HG02571 (cell line): ENCODE data around the gene MRTFA.
"Not testable (repeated sequence)": the region's sequence is repeated elsewhere in the genome, so short reads cannot be mapped to it uniquely, and the experiment has no call there.

Experiments
- ATAC-seq: cut with Tn5 transposase; IDR thresholded peaks from one replicate; pipeline ENCODE4 v1.9.1; 2021; ENCODE audit warnings: mild to moderate bottlenecking, moderate library complexity; ENCODE audit not compliant: unreplicated experiment

The MRTFA gene

DNA sequence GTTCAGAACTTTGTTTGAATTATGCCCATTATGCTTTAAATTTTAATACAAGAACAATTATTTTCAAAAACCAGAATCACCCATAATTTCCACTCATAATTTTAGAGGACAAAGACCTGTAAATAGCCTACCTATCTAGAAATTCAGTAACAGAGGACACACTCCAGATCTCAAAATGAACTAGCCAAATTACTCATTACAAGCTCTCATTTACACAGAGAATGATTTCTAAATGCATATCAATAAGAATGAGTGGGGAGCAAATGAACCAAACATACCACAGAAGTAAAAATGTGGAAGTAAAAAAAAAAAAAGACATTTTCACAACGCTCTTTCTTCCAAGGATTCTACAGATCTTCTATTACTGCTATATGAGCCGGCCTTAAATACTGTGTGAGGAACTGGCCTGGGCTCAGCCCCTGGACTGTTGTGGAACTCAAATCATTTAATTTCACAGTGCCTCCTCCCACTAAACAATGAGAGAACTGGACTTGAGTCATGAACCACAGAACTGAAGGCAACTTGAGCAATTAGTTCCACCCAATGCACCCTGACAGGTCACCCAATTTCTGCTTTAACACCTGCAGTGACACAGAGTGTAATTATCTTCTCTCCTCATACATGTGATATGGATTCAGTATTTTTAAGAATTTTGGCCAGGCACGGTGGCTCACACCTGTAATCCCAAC, 8.0 kb downstream of the MRTFA start:
- no peak for ATAC-seq

DNA sequence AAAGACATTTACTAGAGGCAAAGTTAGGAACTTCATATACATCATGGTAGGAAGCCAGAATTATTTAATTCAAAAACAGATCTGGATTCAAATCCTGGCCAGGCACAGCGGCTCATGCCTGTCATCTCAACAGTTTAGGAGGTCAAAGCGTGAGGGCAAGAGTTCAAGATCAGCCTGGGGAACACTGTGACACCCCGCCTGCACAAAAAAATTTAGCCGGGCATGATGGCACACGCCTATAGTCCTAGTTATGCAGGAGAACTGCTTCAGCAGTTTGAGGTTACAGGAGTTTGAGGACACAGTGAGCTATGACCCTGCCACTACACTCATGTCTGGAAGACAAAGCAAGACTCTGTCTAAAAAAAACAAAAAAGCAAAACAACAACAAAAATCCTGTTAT, 8.9 kb downstream of the MRTFA start:
- ATAC-seq, result no peak

DNA sequence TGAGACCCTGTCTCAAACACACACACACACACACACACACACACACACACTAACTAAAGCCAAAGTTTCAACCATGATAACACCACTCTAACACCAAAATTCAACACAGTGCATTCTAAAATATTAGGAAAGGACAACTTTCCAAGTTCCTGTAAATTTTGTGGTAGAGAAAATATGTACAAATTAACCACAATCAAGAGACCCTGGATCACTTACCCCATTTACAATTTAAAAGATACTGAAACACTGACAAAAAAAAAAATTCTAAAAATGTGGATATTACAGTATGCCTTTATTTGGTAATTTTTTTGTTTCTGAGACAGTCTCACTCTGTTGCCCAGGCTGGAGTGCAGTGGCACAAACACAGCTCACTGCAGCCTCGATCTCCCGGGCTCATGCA, 9.7 kb downstream of the MRTFA start:
- no peak for ATAC-seq

DNA sequence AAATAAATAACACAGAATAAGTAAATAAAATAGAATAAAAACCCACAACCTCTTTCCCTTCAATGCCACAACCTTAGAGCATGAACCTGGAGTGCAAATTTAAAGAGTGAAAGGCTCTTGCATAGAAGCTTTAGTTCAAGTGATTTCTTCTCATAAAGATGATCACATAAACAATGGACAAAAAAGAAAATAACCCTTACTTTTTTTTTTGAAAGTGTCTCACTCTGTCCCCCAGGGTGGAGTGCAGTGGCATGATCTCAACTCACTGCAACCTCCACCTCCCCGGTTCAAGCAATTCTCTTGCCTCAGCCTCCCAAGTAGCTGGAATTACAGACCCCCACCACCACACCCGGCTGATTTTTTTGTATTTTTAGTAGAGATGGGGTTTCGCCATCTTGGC, 10.7 kb downstream of the MRTFA start:
- ATAC-seq, result not testable (repeated sequence)

DNA sequence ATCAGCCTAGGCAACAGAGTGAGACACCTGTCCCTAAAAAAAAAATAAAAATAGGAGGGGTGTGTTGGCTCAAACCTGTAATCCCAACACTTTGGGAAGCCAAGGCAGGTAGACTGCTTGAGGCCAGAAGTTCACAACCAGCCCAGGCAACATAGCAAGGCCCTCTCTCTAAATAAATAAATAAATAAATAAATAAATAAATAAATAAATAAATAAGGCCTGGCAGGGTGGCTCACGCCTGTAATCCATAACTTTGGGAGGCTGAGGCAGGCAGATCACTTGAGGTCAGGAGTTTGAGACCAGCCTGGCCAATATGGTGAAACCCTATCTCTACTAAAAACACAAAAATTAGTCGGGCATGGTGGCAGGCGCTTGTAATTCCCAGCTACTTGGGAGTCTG, 11.2 kb downstream of the MRTFA start:
- not testable (repeated sequence) for ATAC-seq

DNA sequence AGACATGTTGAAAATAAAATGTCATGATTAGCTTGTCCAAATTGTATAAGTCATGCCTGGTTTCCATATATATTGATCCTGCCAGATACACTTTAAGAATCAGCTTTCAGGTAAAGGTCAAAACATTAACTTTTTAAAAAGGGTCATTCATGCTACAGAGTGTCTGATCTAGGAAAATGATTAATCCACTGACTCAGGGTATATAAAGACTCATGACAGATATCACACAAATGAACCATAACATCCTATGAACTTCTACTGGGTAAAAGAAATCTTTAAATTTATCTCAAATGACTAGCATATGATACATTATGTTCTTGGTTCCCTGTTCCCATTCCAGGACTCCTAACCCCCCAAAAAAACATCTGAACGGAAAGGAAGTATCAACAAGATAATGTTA, 11.7 kb downstream of the MRTFA start:
- ATAC-seq, result no peak

DNA sequence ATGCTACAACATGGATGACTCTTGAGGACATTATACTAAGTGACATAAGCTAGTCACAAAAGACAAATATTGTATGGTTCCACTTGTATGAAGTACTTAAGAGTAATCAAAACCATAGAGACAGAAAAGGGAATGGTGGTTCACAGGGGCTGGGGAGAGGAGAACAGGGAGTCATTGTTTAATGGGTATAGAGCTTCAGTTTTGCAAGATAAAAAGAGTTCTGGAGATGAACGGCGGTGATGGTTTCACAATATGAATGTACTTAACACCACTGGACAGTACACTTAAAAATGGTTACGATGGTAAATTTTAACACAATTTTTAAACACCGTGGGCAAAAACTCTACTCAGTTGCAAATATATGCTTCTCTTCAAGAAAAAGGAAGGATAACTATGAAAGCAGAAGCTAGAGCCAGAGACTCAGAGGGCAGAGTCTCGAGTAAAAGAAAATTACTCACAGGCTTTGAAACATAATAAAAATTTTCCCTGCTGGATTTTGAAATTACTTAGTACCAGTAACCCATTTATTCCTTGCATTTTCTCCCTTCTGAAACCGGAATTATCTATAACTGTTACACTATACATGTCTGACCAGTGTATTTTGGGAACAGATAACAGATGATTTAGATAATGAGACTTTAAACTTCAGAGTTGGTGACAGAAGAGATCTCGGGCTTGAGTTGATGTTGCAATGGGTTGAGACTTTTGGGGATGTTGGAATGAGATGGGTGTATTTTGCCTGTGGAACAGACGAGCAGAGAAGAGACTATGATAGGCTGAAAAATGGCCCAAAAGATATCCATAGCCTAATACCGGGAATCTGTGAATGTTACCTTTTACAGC, 15.0 kb downstream of the MRTFA start:
- ATAC-seq, result no peak

DNA sequence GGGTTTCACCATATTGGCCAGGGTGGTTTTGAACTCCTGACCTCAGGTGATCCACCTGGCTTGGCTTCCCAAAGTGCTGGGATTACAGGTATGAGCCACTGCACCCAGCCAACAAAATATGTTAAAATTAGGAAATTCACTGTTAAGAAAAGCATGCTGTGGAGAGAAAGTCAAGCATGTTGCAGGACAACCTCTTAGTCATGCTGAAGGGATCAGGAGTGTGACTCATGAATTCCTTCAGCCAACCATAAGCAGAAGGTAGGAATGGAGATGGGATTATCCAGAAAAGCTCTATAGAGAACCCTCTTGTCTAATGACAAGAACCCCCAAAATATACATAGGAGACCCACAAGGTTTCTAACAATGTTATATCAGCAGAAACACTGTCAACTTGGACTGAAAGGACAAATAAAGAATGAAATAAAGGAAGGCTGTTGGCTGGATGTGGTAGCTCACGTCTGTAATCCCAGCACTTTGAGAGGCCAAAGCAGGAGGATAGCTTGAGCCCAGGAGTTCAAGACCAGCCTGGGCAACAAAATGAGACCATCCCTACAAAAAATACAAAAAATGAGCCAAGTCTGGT, 16.0 kb downstream of the MRTFA start:
- ATAC-seq, result no peak

DNA sequence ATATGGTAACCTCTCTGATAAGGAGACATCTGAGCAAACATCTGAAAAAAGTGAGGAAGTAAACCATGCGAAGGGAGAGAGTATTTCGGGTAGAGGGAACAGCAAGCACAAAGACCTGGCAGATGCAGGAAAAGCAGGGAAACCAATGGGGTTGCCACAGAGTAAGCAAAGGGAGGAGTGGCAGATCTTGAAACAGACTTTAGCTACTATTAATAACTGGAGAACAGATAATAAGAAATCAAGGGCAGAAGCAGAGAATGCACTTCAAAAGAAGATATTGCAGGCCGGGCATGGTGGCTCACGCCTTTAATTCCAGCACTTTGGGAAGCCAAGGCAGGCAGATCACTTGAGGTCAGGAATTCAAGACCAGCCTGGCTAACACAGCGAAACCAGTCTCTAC, 18.1 kb downstream of the MRTFA start:
- ATAC-seq, result no peak

DNA sequence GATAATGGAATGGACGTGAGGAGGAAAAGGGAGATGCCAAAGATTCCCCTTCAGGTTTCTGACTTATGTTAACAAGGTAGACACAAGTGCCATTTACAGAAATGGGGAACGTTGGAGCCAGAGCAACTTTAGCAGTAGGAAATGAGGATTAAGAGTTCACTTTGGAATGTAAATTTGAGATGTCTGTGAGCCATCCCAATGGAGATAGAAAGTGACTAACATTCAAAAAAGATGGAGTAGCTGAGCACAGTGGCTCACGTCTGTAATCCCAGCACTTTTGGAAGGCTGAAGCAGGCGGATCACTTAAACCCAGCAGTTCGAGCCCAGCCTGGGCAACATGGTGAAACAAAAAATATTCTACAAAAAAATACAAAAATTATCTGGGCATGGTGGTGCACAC, 19.9 kb downstream of the MRTFA start:
- ATAC-seq, result no peak

DNA sequence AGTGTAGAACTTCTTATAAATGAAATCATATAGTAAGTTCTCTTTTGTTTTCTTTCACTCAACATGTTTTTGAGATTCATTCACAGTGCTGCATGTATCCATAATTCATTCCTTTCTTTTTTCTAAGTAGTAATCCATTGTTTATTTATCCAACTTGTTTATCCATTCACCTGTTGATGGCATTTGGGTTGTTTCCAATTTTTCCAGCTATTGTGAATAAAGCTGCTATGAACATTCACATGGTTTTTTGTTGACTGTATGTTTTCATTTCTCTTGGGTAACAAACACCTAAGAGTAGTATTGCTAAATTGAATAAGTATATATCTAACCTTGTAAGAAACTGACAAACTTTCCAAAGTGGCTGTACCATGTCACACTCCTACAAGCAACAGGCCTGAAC, 23.5 kb downstream of the MRTFA start:
- ATAC-seq, result no peak

DNA sequence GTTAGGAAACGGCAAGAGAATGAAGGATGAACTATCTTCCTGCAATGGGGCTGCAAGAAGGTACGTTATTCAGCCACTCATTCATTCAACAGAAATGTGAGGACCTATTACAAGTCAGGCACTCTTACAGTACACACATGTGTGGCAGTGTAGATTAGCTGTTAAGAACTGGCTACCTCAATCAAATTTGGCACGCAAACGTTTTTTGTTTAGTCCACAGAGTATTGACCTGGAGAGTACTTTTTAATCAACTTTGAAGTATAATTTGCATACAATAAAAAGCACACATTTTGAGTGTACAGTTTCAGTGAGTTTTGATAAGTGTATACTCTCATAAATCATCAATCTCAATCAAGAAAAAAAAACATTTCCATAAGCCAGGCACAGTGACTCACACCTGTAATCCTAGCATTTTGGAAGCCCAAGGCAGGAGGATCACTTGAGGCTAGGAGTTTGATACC, 24.2 kb downstream of the MRTFA start:
- no peak for ATAC-seq

DNA sequence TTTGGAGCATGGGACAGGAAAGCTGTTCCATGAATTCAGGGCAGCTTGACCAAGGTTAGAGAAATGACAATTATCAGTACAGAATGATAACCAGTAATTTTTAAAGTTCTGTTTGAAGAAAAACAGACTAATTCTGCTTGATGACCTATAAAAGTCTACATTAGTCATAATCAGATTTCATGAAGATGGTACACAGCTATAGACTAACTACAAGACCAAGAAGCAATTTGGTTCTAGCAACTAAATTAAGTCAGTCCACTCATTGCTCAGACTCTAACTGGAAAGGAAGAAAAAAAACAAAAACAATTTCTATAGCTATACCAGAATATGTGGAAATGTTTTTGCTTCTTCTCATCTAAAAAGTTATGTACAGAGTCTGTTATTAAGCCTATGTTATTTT, 24.9 kb downstream of the MRTFA start:
- ATAC-seq, result no peak

DNA sequence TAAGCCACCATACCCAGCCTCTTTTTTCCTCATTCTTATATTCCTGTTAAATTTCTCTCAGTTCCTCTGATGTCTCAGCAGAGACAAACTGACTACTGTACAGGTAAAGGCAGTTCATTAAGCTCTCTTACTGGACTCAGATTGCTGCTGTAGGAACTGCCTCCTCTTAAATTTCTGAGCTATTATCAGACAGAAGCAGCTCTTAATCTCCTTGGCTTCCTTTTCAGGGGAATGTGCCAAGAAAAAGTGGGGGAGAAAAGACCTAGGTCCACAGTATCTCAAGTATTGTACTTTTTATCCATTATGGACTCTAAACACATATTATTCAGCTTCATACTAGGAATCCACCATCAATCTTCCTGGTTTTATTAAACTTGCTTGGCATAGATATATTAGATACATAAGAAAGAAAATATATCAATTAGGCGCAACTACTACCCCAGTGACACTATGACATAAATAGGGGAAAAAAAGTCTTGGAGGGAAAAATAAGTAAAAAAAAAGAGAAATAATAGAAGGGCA, 26.1 kb downstream of the MRTFA start:
- ATAC-seq, result no peak

DNA sequence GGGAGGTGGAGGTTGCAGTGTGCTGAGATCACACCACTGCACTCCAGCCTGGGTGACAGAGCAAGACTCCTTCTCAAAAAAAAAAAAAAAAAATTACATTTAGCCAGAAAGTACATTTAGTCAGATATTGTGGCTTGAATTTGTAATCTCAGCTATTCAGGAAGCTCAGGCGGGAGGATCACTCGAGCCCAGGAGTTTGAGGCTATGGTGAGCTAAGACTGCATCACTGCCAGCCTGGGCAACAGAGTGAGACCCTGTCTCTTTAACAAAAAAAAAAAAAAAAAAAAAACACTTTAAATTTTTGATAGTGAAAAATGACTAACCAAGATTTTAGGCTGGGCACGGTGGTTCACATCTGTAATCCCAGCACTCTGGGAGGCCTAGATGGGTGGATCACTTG, 27.3 kb downstream of the MRTFA start:
- no peak for ATAC-seq

DNA sequence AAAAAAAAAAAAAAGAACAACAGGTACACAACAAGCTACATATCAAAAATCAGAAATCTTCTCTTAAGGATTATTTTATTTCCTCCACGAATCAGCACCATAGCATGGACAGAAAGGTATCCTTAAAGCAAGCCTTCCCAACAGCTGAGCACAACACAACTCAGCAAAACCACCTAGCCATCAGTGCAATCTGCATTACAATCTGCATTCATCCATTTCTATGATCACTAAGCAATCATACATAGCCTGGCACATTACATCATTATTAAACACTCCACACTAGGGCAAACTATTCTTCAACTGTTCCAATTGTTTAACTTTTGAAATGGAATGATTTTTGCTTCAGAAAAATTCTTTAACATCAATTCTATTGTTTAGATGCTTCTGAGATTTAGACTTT, 29.0 kb downstream of the MRTFA start:
- ATAC-seq, result no peak

DNA sequence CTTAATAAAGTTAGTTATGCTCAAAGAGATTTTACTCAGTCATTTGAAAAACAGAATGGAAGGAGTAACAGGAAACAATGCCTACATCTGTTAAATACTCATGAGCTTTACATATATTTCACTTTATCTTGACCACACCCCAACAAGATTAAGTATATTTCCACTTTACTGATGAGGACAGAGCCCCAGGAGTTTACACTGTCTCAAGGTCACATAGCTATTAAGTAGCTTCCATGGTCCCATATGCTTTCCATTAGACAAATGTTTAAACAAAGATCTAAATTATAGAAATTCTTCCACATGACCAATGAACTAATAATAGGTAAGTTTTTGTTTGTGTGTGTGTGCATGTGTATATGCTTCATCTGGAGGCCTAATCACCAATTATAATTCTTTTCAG, 30.2 kb downstream of the MRTFA start:
- ATAC-seq, result no peak

DNA sequence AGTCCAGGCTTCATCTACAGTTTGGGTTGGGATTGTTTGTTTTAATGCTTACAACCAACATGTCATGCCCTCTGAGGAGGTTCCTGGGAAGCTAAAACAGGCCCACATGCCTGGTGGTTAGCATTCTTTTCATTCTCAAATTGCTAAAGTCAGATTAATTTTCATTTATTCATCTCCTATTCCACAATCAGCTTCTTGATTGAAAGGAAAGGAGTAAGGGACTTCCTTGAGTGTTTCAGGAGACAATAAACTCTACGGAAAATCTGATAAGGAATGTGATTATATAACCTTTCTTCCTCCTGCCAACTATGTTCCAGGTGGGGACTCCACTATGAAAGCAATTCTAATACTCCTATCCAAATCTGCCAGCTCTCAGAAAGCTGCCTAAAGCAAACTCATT, 30.8 kb downstream of the MRTFA start:
- ATAC-seq, result no peak

DNA sequence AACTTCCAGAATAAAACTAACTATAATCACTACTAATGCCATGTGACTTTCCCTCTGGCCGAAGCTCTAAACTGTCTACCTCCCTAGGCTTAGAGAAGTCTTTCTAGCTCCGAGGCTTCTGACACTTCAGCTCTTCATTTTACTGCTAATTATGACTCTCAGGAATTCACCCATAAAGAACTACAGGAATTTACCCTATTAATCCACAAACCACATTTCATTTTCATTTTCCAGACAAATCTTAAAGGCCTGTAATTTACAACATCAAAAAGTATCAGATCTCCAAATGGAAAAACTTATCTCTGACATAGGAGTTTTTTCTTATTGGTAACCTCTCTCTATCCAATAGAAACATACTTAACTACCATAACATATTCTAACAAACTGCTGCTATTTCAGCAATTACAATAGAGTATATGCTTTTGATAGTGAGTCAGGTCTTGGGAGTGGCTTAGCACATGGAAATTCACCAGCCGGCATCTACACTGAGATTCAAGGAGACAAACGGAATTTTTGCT, 33.4 kb downstream of the MRTFA start:
- ATAC-seq, result no peak

DNA sequence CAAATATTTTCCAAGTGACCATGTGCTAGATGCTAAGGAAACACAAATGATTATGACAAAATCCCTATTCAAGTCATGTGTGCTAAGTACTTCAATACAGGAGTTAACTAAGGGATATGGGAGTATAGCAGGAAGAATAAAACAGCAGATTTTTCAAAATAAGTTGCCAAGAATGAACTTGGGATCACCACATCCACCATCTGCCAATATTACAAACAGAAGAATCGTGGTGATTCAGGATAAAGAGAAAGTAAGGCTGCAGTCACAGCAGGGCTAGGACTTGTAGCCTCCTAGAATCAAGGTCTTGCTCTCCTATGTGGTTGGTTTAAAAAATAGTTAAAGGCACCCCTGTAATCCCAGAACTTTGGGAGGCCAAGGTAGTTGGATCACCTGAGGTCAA, 34.3 kb downstream of the MRTFA start:
- no peak for ATAC-seq

DNA sequence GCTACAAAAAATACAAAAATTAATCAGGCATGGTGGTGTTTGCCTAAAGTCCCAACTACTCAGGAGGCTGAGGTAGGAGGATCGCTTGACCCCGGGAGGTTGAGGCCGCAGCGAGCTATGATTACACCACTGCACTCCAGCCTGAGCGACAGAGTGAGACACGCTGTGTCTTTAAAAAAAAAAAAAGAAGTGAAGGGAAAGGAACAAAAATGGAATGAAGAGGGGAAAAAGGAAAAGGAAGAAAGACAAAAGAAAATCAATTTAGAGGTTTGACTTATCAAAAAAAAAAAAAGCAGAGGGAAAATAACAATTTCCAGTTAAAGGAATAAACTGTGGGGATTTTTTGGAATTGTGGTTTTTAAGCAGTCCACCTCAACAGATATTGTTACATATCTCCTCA, 36.8 kb downstream of the MRTFA start:
- no peak for ATAC-seq

DNA sequence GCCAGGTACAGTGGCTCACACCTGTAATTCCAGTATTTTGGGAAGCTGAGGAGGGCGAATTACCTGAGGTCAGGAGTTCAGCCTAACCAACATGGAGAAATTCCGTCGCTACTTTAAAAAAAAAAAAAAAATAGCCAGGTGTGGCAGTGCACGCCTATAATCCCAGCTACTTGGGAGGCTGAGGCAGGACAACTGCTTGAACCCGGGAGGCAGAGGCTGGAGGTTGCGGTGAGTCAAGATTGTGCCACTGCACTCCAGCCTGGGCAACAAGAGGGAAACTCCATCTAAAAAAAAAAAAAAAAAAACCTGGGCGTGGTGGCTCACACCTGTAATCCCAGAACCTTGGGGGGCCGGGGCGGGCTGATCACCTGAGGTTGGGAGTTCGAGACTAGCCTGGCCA, 37.8 kb downstream of the MRTFA start:
- ATAC-seq, result not testable (repeated sequence)
